NOMO-1 (cell line): ENCODE data around the gene DUSP7.

Experiments
- DNase-seq, 2 experiments: peaks; one replicate each; lab custom pipeline; 2025; ENCODE audit not compliant: unreplicated experiment in 2 of 2; lab: John Stamatoyannopoulos, UW

Gene DUSP7

GRCh38 chr3:52031896-52032295, 24.5 kb downstream of the DUSP7 start:
- no peak for DNase-seq

- DNase-seq = no peak
Observed at GRCh38 chr3:52030714-52031310, 25.6 kb downstream of the DUSP7 start.

GRCh38 chr3:52029535-52029934, 26.8 kb downstream of the DUSP7 start:
- no peak for DNase-seq

GRCh38 chr3:52029053-52029452, 27.3 kb downstream of the DUSP7 start:
- DNase-seq = no peak

- DNase-seq = no peak
Observed at GRCh38 chr3:52028572-52028971, 27.8 kb downstream of the DUSP7 start.

- no peak for DNase-seq
Observed at GRCh38 chr3:52026041-52026440, 30.3 kb downstream of the DUSP7 start.

- no peak for DNase-seq
Observed at GRCh38 chr3:52025453-52025852, 30.9 kb downstream of the DUSP7 start.

GRCh38 chr3:52024765-52025452, 31.5 kb downstream of the DUSP7 start:
- no peak for DNase-seq

- no peak for DNase-seq
Observed at GRCh38 chr3:52023860-52024764, 32.3 kb downstream of the DUSP7 start.

- no peak for DNase-seq
Observed at GRCh38 chr3:52023101-52023770, 33.1 kb downstream of the DUSP7 start.

GRCh38 chr3:52022323-52023100, 33.9 kb downstream of the DUSP7 start:
- DNase-seq = no peak

GRCh38 chr3:52021489-52022268, 34.7 kb downstream of the DUSP7 start:
- no peak for DNase-seq

- DNase-seq = no peak
Observed at GRCh38 chr3:52020796-52021195, 35.6 kb downstream of the DUSP7 start.

GRCh38 chr3:52019352-52020080, 36.9 kb downstream of the DUSP7 start:
- no peak for DNase-seq

GRCh38 chr3:52018319-52019000, 37.9 kb downstream of the DUSP7 start:
- DNase-seq = no peak

- DNase-seq = no peak
Observed at GRCh38 chr3:52017586-52017985, 38.8 kb downstream of the DUSP7 start.

- DNase-seq = no peak
Observed at GRCh38 chr3:52015438-52016228, 40.7 kb downstream of the DUSP7 start.

GRCh38 chr3:52014613-52015012, 41.8 kb downstream of the DUSP7 start:
- no peak for DNase-seq
